ENCODE data around the gene EXD3.

Gene EXD3

GRCh38 chr9:137314561-137315560, 108.1 kb downstream of the EXD3 start:
- DNase-seq = no peak

DNA sequence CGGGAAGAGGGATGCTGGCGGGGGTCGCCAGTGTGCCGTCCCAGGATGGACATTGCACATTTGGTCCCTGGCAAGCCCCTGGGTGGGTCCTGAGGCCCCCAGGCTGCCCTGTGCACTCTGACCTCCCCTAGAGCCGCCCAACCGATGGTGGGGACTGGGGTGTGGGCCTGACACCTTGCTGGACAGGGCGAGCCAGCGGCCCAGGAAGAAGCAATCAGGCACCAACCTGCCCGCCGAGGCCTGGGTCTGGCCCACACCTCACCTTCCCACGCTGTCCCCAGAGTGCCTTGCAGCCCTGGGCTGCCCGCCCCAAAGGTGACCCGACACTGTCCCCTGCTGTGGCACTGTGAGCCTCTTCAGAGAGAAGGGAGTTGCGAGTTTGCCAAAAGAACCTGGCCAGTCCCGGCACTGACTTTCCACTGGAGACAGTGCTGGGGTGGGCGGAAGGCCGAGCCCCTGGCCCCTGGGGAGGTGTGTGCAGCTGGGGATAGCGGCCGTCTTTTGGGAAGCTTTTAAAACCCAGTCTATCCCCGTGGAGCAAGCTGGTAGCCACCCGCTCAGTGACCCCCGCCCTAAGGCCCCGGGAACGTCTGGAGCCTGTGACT, 108.9 kb downstream of the EXD3 start:
- DNase-seq = no peak

DNA sequence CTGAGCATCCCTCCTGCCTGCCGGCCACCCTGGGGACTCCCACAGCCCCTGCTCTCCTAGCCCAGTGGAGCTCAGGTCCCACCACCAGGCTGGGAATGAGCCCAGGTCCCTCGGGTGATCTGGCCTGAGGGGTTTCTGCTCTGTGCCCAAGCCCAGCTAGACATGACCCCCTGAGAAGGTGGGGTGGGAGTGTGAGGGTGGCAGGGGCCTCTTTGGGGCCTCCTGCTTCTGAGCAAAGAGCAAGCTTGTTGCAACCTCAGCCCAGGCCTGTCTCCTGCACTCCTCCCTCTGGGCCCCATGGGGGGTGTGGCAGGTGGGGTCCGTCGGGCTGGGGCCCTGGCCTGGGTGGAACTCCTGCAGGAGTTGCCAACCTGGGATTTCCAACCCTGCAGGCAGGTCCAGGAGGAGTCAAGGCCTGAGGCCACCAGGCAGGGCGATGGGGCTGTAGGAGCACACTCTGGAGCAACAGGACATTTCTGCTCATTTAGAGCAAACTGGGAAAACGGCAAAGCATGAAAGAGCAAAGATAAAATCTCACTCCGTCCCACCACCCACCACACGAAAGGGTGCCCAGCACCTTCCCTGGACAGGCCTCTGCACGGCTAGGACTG, 109.5 kb downstream of the EXD3 start:
- no peak for DNase-seq

DNA sequence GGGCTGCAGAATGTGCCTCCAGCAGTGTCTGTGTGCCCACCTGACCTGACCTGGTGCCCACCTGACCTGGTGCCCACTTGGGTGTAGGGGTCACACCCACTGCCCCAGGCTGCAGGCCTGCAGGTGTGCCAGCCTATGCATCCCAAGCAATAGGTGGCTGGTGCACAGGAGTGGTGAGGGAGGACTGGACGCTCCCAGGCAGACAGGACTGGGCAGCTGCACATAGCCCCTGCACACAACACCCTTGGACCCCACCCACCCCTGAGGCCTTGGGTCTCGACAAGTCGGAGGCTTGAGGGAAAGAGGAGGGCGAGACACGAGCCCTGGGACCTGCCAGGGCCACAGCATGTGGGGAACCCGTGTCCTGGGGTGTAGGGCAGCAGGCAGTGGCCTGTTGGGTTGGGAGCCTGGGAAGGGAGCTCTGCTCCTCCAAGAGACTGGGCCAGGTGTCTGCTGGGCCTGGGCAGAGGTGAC, 110.1 kb downstream of the EXD3 start:
- DNase-seq = no peak

- DNase-seq = peak; percentile 0
Observed at GRCh38 chr9:137311986-137312851, 110.7 kb downstream of the EXD3 start.

DNA sequence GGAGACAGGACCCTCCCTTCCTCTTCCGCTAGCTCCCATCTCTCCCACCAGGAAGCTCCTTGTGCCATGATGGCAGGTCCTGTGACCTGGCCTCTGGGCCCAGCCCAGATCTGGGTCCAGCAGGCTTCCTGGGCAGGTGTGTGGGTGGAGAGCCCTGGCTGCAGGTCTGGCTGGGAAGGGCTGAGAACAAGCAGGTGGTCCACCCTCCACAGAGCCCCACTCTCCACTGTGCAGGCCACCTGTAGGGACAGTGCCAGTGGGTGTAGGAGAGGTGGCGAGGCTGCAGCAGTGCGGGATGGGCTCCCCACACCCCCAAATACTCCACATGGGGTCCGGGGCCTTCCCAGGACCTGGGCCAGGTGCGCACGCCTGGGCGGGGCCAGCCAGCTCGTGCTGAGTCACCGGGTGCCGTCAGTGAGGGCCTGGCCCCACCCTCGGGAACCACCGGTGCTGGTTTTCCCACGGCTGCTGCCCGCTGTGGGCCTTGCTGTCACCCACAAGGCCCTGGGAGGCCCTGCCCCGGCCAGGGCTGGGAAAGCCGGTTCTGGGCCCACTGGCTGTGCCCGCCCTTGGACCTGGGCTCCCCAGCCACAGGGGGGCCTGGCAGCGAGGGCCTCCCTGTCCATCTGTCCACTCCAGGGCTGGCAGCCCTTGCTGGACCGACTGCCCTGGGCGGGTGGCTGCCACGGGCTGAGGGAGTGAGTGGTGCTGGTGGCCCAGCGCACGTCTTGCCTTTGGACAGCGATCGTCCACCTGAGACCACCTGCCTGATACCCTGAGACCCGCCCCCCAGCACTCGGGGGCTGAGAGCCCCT, 111.6 kb downstream of the EXD3 start:
- peak; percentile 0 for DNase-seq

DNA sequence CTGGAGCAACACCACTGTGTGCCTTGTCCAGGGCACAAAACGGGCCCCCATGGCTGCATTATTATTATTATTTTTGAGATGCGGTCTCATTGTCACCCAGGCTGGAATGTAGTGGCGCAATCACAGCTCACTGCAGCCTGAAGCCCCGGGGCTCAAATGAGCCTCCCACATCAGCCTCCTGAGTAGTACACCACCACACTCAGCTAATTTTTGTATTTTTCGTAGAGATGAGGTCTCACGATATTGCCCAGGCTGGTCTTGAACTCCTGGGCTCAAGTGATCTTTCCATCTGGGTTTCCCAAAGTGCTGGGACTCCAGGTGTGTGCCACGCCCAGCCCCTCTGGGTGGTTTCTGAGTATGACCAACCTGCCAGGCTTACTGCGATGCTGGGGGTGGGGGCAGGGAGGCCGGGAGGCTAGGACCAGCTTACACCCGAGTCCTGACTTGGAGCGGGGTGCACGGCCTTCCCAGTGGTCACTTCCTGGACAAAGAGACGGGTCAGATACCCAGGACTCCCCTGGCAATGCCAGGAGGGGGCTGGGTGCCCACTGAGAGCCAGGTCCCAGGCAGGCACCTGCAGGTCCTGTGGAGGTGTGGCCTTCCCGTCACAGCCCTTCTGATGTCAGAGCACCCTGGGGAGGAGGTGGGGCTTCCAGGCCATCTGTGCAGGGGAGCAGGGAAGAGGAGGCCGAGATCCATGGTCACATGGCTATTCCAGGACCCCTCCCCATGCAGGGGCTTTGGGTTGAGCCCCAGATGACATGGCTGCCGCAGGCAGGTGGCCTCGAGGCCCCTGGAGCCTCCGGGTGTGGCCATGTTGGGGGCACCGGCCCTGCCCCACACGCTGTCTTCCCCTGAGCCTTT, 112.5 kb downstream of the EXD3 start:
- peak; percentile 7 for DNase-seq

DNA sequence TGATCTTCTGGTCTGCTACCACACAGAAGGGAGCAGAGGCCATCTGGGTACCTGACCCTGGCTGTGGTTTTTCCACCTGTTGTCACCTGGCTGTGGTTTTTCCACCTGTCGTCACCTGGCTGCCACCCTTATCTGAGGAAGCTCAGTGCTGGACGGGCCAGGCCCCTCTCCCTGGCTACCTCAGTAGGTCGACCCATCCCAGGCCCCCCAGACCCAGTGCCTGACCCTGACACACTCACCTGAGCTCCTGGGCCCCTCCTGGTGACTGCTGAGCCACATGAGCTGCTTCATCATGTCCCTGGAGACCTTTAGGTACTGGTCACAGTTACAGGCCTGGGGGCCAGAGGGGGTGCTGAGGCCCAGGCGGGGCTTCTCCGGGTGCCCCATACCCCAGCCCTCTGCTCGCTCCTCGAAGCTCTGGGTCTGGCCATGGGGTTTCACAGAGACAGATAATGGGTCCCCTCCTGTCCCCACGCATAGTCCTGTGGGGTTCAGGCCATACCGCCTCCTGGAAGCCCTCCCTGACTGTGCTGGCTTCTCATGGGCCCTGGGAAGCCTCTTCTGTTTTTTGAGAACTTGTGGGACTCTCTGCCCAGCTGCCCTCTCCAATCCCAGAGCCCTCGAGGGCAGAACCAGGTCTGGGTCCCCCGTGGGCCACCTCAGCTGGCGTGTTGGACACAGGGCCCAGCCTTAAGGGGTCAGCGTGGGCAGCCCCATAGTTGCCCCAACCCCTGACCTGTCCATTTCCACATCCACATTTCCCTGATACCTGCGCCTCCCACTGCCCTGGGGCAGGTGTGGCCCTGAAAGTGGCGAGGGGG, 113.4 kb downstream of the EXD3 start:
- DNase-seq = no peak

DNA sequence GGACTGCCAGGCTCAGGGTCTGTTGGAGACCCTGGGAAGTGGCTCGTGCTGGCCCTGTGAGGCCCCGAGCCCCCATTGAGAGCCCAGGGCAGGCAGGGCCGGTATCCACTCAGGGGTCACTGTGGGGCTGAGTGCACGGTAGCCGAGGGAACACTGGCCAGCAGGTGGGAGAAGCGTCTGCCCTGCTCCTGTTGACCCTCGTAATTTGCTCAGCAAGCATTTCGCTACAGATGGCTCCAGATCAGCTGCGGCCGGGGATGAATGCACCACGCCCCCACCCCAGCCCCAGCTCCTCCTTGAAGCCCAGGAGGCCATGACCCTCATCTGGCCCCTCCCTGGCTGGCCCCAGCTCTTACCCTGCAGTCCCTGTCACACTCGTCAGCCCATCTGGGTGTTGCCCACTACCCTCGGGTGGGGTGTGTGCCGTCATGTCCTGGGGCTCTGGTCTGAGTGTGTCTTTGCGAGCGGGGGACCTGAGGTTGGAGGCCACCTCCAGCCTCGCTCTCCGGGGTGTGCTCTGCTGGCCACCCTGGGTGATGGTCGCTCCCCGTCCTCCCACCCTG, 114.8 kb downstream of the EXD3 start:
- peak; percentile 41 for DNase-seq

DNA sequence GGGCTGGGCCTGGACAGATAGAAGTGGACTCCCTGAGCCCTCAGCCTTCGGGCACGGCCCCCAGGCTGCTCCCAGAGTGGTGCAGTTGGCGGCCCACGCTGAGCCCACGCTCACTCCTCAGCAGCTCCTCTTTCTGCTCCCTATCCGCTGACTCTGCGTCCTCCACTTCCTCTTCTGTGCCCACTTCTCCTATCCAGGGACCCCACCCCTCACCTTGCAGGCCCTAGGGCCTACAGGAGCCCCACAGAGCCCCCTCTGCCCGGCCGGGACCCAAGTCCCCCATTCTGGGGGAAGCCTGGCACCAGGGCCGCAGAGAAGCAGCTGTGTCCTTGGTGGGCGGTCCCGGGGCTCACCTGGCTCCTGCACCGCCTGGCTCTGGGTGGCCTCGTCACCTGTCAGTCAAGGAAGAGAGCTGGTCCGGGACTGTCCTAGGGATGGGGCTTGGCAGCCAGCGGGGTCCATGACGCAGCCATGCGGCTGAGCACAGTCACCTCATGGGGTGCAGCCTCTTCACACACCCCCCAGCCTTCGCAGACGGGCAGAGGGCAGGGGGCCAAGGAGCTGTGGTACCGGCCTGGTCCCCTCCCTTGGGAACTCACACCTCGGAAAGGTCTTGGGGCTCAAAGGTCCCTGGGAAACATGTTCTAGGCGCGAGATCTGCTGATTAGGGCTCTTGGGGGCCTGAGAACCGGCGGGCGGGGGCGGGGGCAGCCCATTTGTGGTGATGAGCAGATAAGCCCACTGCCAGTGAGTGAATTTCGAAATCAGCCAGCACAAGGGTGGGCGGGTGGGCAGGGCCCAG, 115.5 kb downstream of the EXD3 start:
- DNase-seq = peak; percentile 72

GRCh38 chr9:137306850-137307254, 116.1 kb downstream of the EXD3 start:
- no peak for DNase-seq

DNA sequence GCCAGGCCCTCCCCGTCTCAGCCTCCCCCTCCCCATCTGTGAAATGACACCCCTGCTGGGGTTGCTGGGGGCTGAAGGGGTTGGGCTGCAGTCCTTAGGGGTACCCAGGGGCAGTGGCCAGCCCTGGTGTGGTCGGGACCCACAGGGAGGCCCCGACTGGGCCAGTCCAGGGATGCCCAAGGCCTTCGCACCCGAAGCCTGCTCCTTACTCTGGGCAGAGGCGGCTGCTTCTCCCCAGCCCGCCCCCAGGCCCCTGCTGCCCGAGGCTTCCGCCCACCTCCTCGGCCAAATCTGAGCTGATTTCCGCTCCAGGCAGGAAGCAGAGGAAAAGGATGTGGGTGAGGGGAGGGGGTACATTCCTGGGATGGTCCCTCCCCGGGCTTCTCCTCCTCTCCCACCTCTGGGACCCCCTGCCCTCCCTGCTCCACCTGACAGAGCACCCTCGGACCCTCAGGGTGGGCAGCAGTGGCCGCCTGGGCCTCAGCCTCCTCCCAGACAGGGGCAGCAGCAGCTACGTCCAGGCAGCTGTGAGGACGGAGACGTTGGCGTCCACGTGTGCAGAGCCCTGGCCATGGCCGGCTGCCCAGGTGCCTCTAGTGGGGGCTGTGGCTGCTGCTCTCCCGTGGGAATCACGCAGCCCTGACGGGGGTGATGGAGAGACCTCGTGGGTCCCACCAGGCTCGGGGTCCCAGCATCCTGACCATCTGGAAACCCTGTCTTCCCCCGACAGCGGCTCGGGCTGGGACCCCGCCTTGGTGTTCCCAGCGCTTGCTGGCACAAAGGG, 116.7 kb downstream of the EXD3 start:
- no peak for DNase-seq

- no peak for DNase-seq
Observed at GRCh38 chr9:137305798-137306065, 117.2 kb downstream of the EXD3 start.

- DNase-seq = peak; percentile 90
Observed at GRCh38 chr9:137305060-137305797, 117.7 kb downstream of the EXD3 start.

DNA sequence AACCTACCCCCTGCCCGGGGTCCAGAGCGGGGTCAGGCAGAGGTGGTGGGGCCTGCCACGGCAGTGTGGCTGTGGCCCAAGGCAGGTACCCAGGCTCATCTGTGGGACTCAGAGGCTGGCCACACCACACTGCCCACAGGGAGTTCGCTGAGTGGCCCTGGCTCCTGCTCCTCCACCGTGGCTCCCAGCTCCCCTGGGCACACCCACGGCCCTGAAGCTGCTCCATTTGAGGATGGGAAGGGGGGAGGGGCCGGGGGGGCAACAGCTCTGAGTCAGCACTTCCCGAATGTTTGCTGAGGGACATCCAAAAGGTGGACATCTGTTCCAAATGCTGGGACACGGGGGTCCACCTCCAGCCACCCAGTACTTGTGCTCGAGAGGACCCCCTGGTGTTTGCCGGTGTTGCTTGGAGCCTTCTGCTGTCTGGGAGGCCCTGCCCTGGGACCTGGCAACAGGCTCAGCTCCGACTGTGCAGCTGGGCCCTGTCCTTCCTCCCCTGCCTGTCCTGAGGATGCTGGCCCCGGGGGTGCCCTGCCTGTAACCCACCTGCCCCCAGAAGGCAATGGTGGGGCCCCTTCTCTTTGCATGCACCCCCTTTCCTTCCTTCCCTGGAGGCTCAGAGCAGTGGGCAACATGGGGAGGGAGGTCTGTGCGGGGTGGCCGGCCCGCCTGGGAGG, 118.4 kb downstream of the EXD3 start:
- peak; percentile 58 for DNase-seq

GRCh38 chr9:137303893-137304382, 119.0 kb downstream of the EXD3 start:
- DNase-seq = no peak
